T-helper 17 cell (primary cell): Measurements from ENCODE around the gene CARNS1. TPM values are rescaled to one million over a fixed set of nuclear protein-coding genes. Genes with fewer than 3 reads are reported as not detected.

Experiments
- ATAC-seq: fragments of 150-1000 bp; cut with Tn5 transposase; 2 replicates; pipeline ENCODE4 v1.10.0; 2021; ENCODE audit warnings: mild to moderate bottlenecking, moderate library complexity
- DNase-seq, 3 donors: peaks; one replicate each; pipeline versions ENCODE4 v3.0.0 to v3.0.0-alpha.2; 2020 to 2021
- H3K9me3 ChIP-seq: one replicate; pipeline ENCODE4 v1.7.0; 2013; ENCODE audit warnings: low read length, mild to moderate bottlenecking; ENCODE audit not compliant: control insufficient read depth, poor library complexity, severe bottlenecking
- H3K27ac Mint-ChIP-seq: one replicate; pipeline ENCODE4 v1.8.0; 2022; ENCODE audit warnings: mild to moderate bottlenecking, moderate library complexity, mixed read lengths
- H3K27me3 Mint-ChIP-seq: one replicate; pipeline ENCODE4 v1.8.0; 2022; ENCODE audit warnings: mixed read lengths
- H3K36me3 Mint-ChIP-seq: one replicate; pipeline ENCODE4 v1.8.0; 2022; ENCODE audit warnings: low read depth, mixed read lengths
- H3K4me1 Mint-ChIP-seq: one replicate; pipeline ENCODE4 v1.8.0; 2022; ENCODE audit warnings: mild to moderate bottlenecking, mixed read lengths
- H3K4me3 Mint-ChIP-seq: one replicate; pipeline ENCODE4 v1.8.0; 2022; ENCODE audit warnings: mild to moderate bottlenecking, moderate library complexity, mixed read lengths
- total RNA-seq, 4 donors: library from RNA in 2 of 4; stranded (reverse) in 2 of 4; gene quantifications; one replicate each; pipeline ENCODE4 v1.2.3 and lab custom pipeline; 2022 to 2026

CARNS1 gene
- total RNA-seq, 2 donors from 2014 or later: 4.5 to 7.5 TPM

- ATAC-seq: no peak
- DNase-seq: no peak
- H3K4me3 Mint-ChIP-seq: peak overlapping the region; percentile 99
- H3K36me3 Mint-ChIP-seq: peaks cover 9% of the 10 kb centered on the region
- peaks cover 51% of the 10 kb centered on the region for H3K4me1 Mint-ChIP-seq
- H3K27ac Mint-ChIP-seq: peak overlapping the region; percentile 94
- H3K9me3 ChIP-seq: no peaks in the 10 kb centered on the region
- no peaks in the 10 kb centered on the region for H3K27me3 Mint-ChIP-seq
These were observed 9.7 kb upstream of the CARNS1 start for GRCh38 chr11:67405688-67406339.

GRCh38 chr11:67406420-67406968 is 9.0 kb upstream of the CARNS1 start:
- Mint-ChIP-seq H3K4me3 (peak overlapping the region; percentile 99), H3K27me3 (no peaks in the 10 kb centered on the region), H3K36me3 (peaks cover 9% of the 10 kb centered on the region), H3K4me1 (peaks cover 58% of the 10 kb centered on the region), H3K27ac (peak overlapping the region; percentile 94)
- DNase-seq (no peak), ATAC-seq (no peak)
- H3K9me3 ChIP-seq: no peaks in the 10 kb centered on the region

- H3K27ac Mint-ChIP-seq: peak overlapping the region; percentile 94
- no peak for DNase-seq
- H3K9me3 ChIP-seq: no peaks in the 10 kb centered on the region
- peaks cover 64% of the 10 kb centered on the region for H3K4me1 Mint-ChIP-seq
- H3K4me3 Mint-ChIP-seq: peak overlapping the region; percentile 99
- no peak for ATAC-seq
- peaks cover 9% of the 10 kb centered on the region for H3K36me3 Mint-ChIP-seq
- no peaks in the 10 kb centered on the region for H3K27me3 Mint-ChIP-seq
These were observed 8.3 kb upstream of the CARNS1 start for GRCh38 chr11:67406969-67407687.

- H3K27ac Mint-ChIP-seq: peak overlapping the region; percentile 94
- no peaks in the 10 kb centered on the region for H3K27me3 Mint-ChIP-seq
- peaks cover 9% of the 10 kb centered on the region for H3K36me3 Mint-ChIP-seq
- H3K4me1 Mint-ChIP-seq: peaks cover 69% of the 10 kb centered on the region
- no peaks in the 10 kb centered on the region for H3K9me3 ChIP-seq
- DNase-seq (no peak), ATAC-seq (no peak)
- peak overlapping the region; percentile 99 for H3K4me3 Mint-ChIP-seq
These were observed 7.8 kb upstream of the CARNS1 start for GRCh38 chr11:67407688-67408163.

GRCh38 chr11:67408437-67409200 is 6.9 kb upstream of the CARNS1 start:
- H3K27ac Mint-ChIP-seq: peak overlapping the region; percentile 94
- peak; percentile 17 for ATAC-seq

GRCh38 chr11:67409261-67409666 is 6.2 kb upstream of the CARNS1 start:
- no peaks in the 10 kb centered on the region for H3K27me3 Mint-ChIP-seq
- peak overlapping the region; percentile 99 for H3K4me3 Mint-ChIP-seq
- peak overlapping the region; percentile 94 for H3K27ac Mint-ChIP-seq
- H3K4me1 Mint-ChIP-seq: peaks cover 75% of the 10 kb centered on the region
- ATAC-seq (peak; percentile 74), DNase-seq (peak; percentile 47 to 55 (median 49))
- H3K36me3 Mint-ChIP-seq: peaks cover 7% of the 10 kb centered on the region
- no peaks in the 10 kb centered on the region for H3K9me3 ChIP-seq

More at GRCh38 chr11:67408437-67409200, 6.9 kb upstream of the CARNS1 start:
- no peaks in the 10 kb centered on the region for H3K27me3 Mint-ChIP-seq
- peaks cover 74% of the 10 kb centered on the region for H3K4me1 Mint-ChIP-seq
- DNase-seq: no peak
- peak overlapping the region; percentile 99 for H3K4me3 Mint-ChIP-seq
- H3K9me3 ChIP-seq: no peaks in the 10 kb centered on the region
- peaks cover 9% of the 10 kb centered on the region for H3K36me3 Mint-ChIP-seq

GRCh38 chr11:67409781-67410368 is 5.6 kb upstream of the CARNS1 start:
- Mint-ChIP-seq H3K36me3 (peaks cover 3% of the 10 kb centered on the region), H3K27ac (peak overlapping the region; percentile 94), H3K4me3 (peak overlapping the region; percentile 88), H3K27me3 (no peaks in the 10 kb centered on the region), H3K4me1 (peaks cover 72% of the 10 kb centered on the region)
- no peak for DNase-seq
- ATAC-seq: no peak
- no peaks in the 10 kb centered on the region for H3K9me3 ChIP-seq

- H3K9me3 ChIP-seq: no peaks in the 10 kb centered on the region
- H3K4me1 Mint-ChIP-seq: peaks cover 72% of the 10 kb centered on the region
- ATAC-seq (no peak), DNase-seq (no peak)
- no peaks in the 10 kb centered on the region for H3K27me3 Mint-ChIP-seq
- peaks cover 3% of the 10 kb centered on the region for H3K36me3 Mint-ChIP-seq
- H3K27ac Mint-ChIP-seq: peak overlapping the region; percentile 94
- H3K4me3 Mint-ChIP-seq: peak overlapping the region; percentile 88
These were observed 5.1 kb upstream of the CARNS1 start for GRCh38 chr11:67410369-67410831.

GRCh38 chr11:67410984-67411784 is 4.3 kb upstream of the CARNS1 start:
- H3K4me3 Mint-ChIP-seq: peak overlapping the region; percentile 59
- DNase-seq (no peak), ATAC-seq (no peak)
- no peaks in the 10 kb centered on the region for H3K27me3 Mint-ChIP-seq
- H3K36me3 Mint-ChIP-seq: peaks cover 3% of the 10 kb centered on the region
- peaks cover 71% of the 10 kb centered on the region for H3K4me1 Mint-ChIP-seq
- no peaks in the 10 kb centered on the region for H3K9me3 ChIP-seq
- peak overlapping the region; percentile 94 for H3K27ac Mint-ChIP-seq

GRCh38 chr11:67411785-67412152 is 3.7 kb upstream of the CARNS1 start:
- H3K4me3 Mint-ChIP-seq: peak overlapping the region; percentile 41
- H3K27ac Mint-ChIP-seq: peak overlapping the region; percentile 94
- peaks cover 3% of the 10 kb centered on the region for H3K36me3 Mint-ChIP-seq
- no peaks in the 10 kb centered on the region for H3K27me3 Mint-ChIP-seq
- no peaks in the 10 kb centered on the region for H3K9me3 ChIP-seq
- DNase-seq: no peak
- peaks cover 73% of the 10 kb centered on the region for H3K4me1 Mint-ChIP-seq
- no peak for ATAC-seq

GRCh38 chr11:67412495-67413179 is 2.8 kb upstream of the CARNS1 start:
- Mint-ChIP-seq H3K4me1 (peaks cover 69% of the 10 kb centered on the region), H3K4me3 (peak overlapping the region; percentile 19), H3K36me3 (no peaks in the 10 kb centered on the region), H3K27me3 (no peaks in the 10 kb centered on the region), H3K27ac (peak overlapping the region; percentile 94)
- H3K9me3 ChIP-seq: no peaks in the 10 kb centered on the region
- DNase-seq (no peak), ATAC-seq (no peak)
